ENCODE data around the gene VRK3. TPM values are rescaled to one million over a fixed set of nuclear protein-coding genes. Genes with fewer than 3 reads are reported as not detected.

VRK3 gene
- total and polyA plus RNA-seq, 2 donors (not counting 3 experiments of a cell fraction or from before 2014, with no cell fraction given) = 20.4 to 36.0 TPM

DNA sequence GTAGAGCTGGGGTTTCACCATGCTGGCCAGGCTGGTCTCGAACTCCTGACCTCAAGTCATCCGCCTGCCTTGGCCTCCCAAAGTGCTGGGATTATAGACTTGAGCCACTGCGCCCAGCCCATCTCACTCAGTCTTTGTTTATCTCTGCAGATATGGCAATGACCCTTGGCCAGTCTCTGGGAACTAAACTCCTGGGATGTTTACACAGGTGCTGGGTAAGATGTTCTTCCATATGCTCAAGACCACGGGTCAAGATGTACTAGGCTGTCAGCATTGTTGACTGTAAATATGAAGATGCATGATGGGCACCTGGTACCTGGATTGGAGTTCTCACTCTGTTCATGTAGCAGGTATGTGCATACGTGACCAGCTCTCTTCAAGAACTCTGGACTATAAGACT is 36.5 kb upstream of the VRK3 start:
- ChIA-PET POLR2A (no interaction called here), CTCF (no interaction called here)
- intact Hi-C loops (cut with micrococcal nuclease) = no loop called here
- dilution Hi-C loops (cut with MboI; ENCODE audit: extremely low pct_ligation_motif_present, low sequenced_read_pairs) = no loop called here
- H4K20me1 ChIP-seq (replicated peaks; ENCODE audit: control insufficient read depth, extremely low read depth, insufficient read depth, low read length) = no peaks in the 10 kb centered on the region
- no peak overlapping the region for H3K4me2 ChIP-seq (ENCODE audit: insufficient read depth, low read length)
- H3K79me2 ChIP-seq (ENCODE audit: control insufficient read depth, insufficient read depth, low read length) = no peaks in the 10 kb centered on the region
- H3K9me1 ChIP-seq (replicated peaks; ENCODE audit: control insufficient read depth, extremely low read depth, insufficient read depth, low read length) = no peaks in the 10 kb centered on the region
- TF ChIP-seq, protein P1, sequence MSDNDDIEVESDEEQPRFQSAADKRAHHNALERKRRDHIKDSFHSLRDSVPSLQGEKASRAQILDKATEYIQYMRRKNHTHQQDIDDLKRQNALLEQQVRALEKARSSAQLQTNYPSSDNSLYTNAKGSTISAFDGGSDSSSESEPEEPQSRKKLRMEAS (IDR thresholded peaks at IDR 0.05; ENCODE audit: insufficient read depth, insufficient read length) = no peak
- no peak for TF ChIP-seq CTCF (IDR thresholded peaks at IDR 0.05; ENCODE audit: extremely low read depth in 1 of 2, insufficient read depth in 1 of 2, low read depth in 1 of 2, low read length in 2 of 2)
- TF ChIP-seq FOS (IDR thresholded peaks at IDR 0.05; ENCODE audit: borderline replicate concordance, insufficient read depth, low read length) = no peak
- TF ChIP-seq POLR2AphosphoS5 (IDR thresholded peaks at IDR 0.05; ENCODE audit: insufficient read depth, low read depth, low read length) = no peak
- H3K36me3 ChIP-seq (ENCODE audit: control insufficient read depth in 2 of 2, extremely low read depth in 1 of 2, insufficient read depth in 2 of 2, low read length in 2 of 2) = no peaks in the 10 kb centered on the region
- H3K4me1 ChIP-seq (ENCODE audit: control insufficient read depth, extremely low read depth, insufficient read depth, low read length) = no peaks in the 10 kb centered on the region
- no TSS peak for BruUV-seq (replicated peaks)
- peaks cover 15% of the 10 kb centered on the region for H3K9me3 ChIP-seq (replicated peaks; ENCODE audit: control insufficient read depth, insufficient read depth, low read length)
- no peaks in the 10 kb centered on the region for H3K27me3 ChIP-seq (ENCODE audit: control insufficient read depth in 2 of 2, insufficient read depth in 2 of 2, low read length in 2 of 2)
- H2AFZ ChIP-seq (ENCODE audit: low read depth, low read length) = no peak overlapping the region
- H3K27ac ChIP-seq (ENCODE audit: insufficient read depth, low read depth, low read length) = no peak overlapping the region
- FAIRE-seq = no peak
- H3K4me3 ChIP-seq (replicated peaks in 1 of 3; ENCODE audit: insufficient read depth in 1 of 3, low read depth in 1 of 3, low read length in 3 of 3) = no peak overlapping the region
- DNase-seq (ENCODE audit: low read depth, low spot score) = no peak
- no peak overlapping the region for H3K9ac ChIP-seq (replicated peaks; ENCODE audit: extremely low read depth, insufficient read depth, low read length)

DNA sequence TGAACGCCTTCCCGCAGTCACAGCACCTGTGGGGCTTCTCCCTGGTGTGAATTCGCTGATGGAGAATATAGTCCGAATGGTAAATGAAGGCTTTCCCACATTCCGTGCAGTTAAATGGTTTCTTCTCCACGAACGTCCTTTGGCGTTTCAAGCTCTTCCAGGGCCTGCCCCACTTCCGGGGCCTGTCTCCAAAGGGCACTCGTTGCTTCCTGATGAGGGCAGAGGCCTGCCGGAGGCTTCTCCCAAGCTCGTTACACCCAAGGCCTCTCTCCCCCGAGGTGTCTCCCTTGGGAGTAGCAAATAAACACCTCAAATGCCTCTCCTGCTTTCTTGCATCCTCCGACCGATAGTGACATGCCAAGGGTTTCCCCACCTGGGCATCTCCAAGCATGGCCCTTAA is 34.9 kb upstream of the VRK3 start:
- no peak overlapping the region for H3K4me2 ChIP-seq (ENCODE audit: insufficient read depth, low read length)
- no peaks in the 10 kb centered on the region for H3K36me3 ChIP-seq (ENCODE audit: control insufficient read depth in 2 of 2, extremely low read depth in 1 of 2, insufficient read depth in 2 of 2, low read length in 2 of 2)
- H3K9ac ChIP-seq (replicated peaks; ENCODE audit: extremely low read depth, insufficient read depth, low read length) = no peak overlapping the region
- intact Hi-C loops (cut with micrococcal nuclease) (no loop called here), dilution Hi-C loops (cut with MboI; ENCODE audit: extremely low pct_ligation_motif_present, low sequenced_read_pairs) (no loop called here)
- H3K9me1 ChIP-seq (replicated peaks; ENCODE audit: control insufficient read depth, extremely low read depth, insufficient read depth, low read length) = no peaks in the 10 kb centered on the region
- no peaks in the 10 kb centered on the region for H3K4me1 ChIP-seq (ENCODE audit: control insufficient read depth, extremely low read depth, insufficient read depth, low read length)
- FAIRE-seq = no peak
- no peak overlapping the region for H3K4me3 ChIP-seq (replicated peaks in 1 of 3; ENCODE audit: insufficient read depth in 1 of 3, low read depth in 1 of 3, low read length in 3 of 3)
- DNase-seq (ENCODE audit: low read depth, low spot score) = no peak
- H3K27ac ChIP-seq (ENCODE audit: insufficient read depth, low read depth, low read length) = no peak overlapping the region
- ChIA-PET POLR2A (no interaction called here), CTCF (interaction anchor here (0.8 kb wide), 1 partner anchor 11 kb away, joined by 3 read pairs; no protein-coding TSS in a partner anchor)
- no peaks in the 10 kb centered on the region for H4K20me1 ChIP-seq (replicated peaks; ENCODE audit: control insufficient read depth, extremely low read depth, insufficient read depth, low read length)
- H2AFZ ChIP-seq (ENCODE audit: low read depth, low read length) = no peak overlapping the region
- no peak for TF ChIP-seq JUN (IDR thresholded peaks at IDR 0.05; ENCODE audit: borderline replicate concordance, insufficient read depth, insufficient read length, low read depth)
- TF ChIP-seq EZH2 (IDR thresholded peaks at IDR 0.05; ENCODE audit: borderline replicate concordance, low read depth, low read length, severe bottlenecking) = no peak
- no peak for TF ChIP-seq POLR2A (IDR thresholded peaks at IDR 0.05; ENCODE audit: low read depth, low read length)
- no peak for TF ChIP-seq GATA2 (IDR thresholded peaks at IDR 0.05; ENCODE audit: insufficient read depth, insufficient read length, low read depth, low read length)
- no peak for TF ChIP-seq CTCF (IDR thresholded peaks at IDR 0.05; ENCODE audit: extremely low read depth in 1 of 2, insufficient read depth in 1 of 2, low read depth in 1 of 2, low read length in 2 of 2)
- no peak for TF ChIP-seq POLR2AphosphoS5 (IDR thresholded peaks at IDR 0.05; ENCODE audit: insufficient read depth, low read depth, low read length)
- TF ChIP-seq, protein P1 (IDR thresholded peaks at IDR 0.05; ENCODE audit: insufficient read depth, insufficient read length) = no peak
- TF ChIP-seq FOS (IDR thresholded peaks at IDR 0.05; ENCODE audit: borderline replicate concordance, insufficient read depth, low read length) = no peak
- TF ChIP-seq MYC (IDR thresholded peaks at IDR 0.05; ENCODE audit: low read depth, low read length) = no peak
- H3K9me3 ChIP-seq (replicated peaks; ENCODE audit: control insufficient read depth, insufficient read depth, low read length) = peaks cover 15% of the 10 kb centered on the region
- H3K79me2 ChIP-seq (ENCODE audit: control insufficient read depth, insufficient read depth, low read length) = no peaks in the 10 kb centered on the region
- H3K27me3 ChIP-seq (ENCODE audit: control insufficient read depth in 2 of 2, insufficient read depth in 2 of 2, low read length in 2 of 2) = no peaks in the 10 kb centered on the region
- BruUV-seq (replicated peaks) = no TSS peak

All from endothelial cell of umbilical vein (primary cell).